GM19351 (cell line): ENCODE results near the gene FUBP1.
A peak's percentile ranks its signal among the peaks of the same experiment; 100 is the strongest.
"Not testable (repeated sequence)": the region's sequence is repeated elsewhere in the genome, so short reads cannot be mapped to it uniquely, and the experiment has no call there.

ENCODE experiments used
- ATAC-seq: cut with Tn5 transposase; IDR thresholded peaks from one replicate; pipeline ENCODE4 v1.9.1; 2021; ENCODE audit warnings: mild to moderate bottlenecking, moderate library complexity; ENCODE audit not compliant: unreplicated experiment

FUBP1 gene

GRCh38 chr1:77978969-77979876, at the start of gene FUBP1:
Gene FUBP1, minus strand, starts transcription at chr1:77979072. Its CDS starts 68 bp downstream, at chr1:77979004.
- ATAC-seq: peak; percentile 68

- not testable (repeated sequence) for ATAC-seq
Observed at GRCh38 chr1:78021134-78021533, 42.3 kb upstream of the FUBP1 start.

- no peak for ATAC-seq
Observed at GRCh38 chr1:78019024-78019423, 40.2 kb upstream of the FUBP1 start.

GRCh38 chr1:78015148-78015547, 36.3 kb upstream of the FUBP1 start:
- ATAC-seq: no peak

GRCh38 chr1:78011050-78011449, 32.2 kb upstream of the FUBP1 start:
- no peak for ATAC-seq

GRCh38 chr1:78009836-78010235, 31.0 kb upstream of the FUBP1 start:
- ATAC-seq: no peak

- no peak for ATAC-seq
Observed at GRCh38 chr1:78009276-78009675, 30.4 kb upstream of the FUBP1 start.

GRCh38 chr1:78007677-78008341, 28.9 kb upstream of the FUBP1 start:
- ATAC-seq: no peak

GRCh38 chr1:78006521-78006920, 27.6 kb upstream of the FUBP1 start:
- ATAC-seq: no peak

GRCh38 chr1:78005755-78006154, 26.9 kb upstream of the FUBP1 start:
- no peak for ATAC-seq

- ATAC-seq: no peak
Observed at GRCh38 chr1:78005448-78005722, 26.5 kb upstream of the FUBP1 start.

GRCh38 chr1:78004719-78005447, 26.0 kb upstream of the FUBP1 start, which contains the start of gene DNAJB4:
Gene DNAJB4, plus strand, starts transcription at chr1:78004939. Its CDS starts 172 bp downstream, at chr1:78005111.
- peak; percentile 97 for ATAC-seq

GRCh38 chr1:78003882-78004718, 25.2 kb upstream of the FUBP1 start:
- ATAC-seq: peak; percentile 50

- no peak for ATAC-seq
Observed at GRCh38 chr1:78003070-78003746, 24.3 kb upstream of the FUBP1 start.

- not testable (repeated sequence) for ATAC-seq
Observed at GRCh38 chr1:78000536-78000935, 21.7 kb upstream of the FUBP1 start.

GRCh38 chr1:77996734-77997133, 17.9 kb upstream of the FUBP1 start:
- ATAC-seq: no peak

- ATAC-seq: no peak
Observed at GRCh38 chr1:77994117-77994705, 15.3 kb upstream of the FUBP1 start.

- ATAC-seq: no peak
Observed at GRCh38 chr1:77991638-77992037, 12.8 kb upstream of the FUBP1 start.

- ATAC-seq: no peak
Observed at GRCh38 chr1:77990629-77991204, 11.8 kb upstream of the FUBP1 start.
